Gastrocnemius medialis (tissue), 4 donors: Measurements from ENCODE around the gene SS18L1. TPM values are rescaled to one million over a fixed set of nuclear protein-coding genes. Genes with fewer than 3 reads are reported as not detected.

Source experiments
- ATAC-seq, 2 donors: fragments of 150-250 bp; one replicate each; pipeline ENCODE4 v1.9.1; 2016
- DNase-seq, 2 donors: peaks; one replicate each; pipeline ENCODE4 v3.0.0-alpha.2; 2019
- H3K27ac ChIP-seq, 4 donors: fragments of 200-600 bp; sonication (generic); 1 replicate in 1 of 4; 2 replicates in 3 of 4; pipeline ENCODE4 v1.5.1; 2016 to 2018; ENCODE audit warnings: mild to moderate bottlenecking in 2 of 4, moderate library complexity in 1 of 4
- H3K27me3 ChIP-seq, 3 donors: fragments of 200-600 bp; sonication (generic) in 2 of 3; 1 replicate in 1 of 3; 2 replicates in 2 of 3; pipeline versions ENCODE4 v1.5.1 to v1.6.0; 2016 to 2019; ENCODE audit warnings: mild to moderate bottlenecking in 1 of 3, moderate library complexity in 1 of 3
- H3K36me3 ChIP-seq, 2 donors: fragments of 200-600 bp; sonication (generic) in 1 of 2; one replicate each; pipeline ENCODE4 v1.5.1; 2017 to 2018
- H3K4me1 ChIP-seq, 2 donors: fragments of 200-600 bp; sonication (generic) in 1 of 2; one replicate each; pipeline ENCODE4 v1.5.1; 2016 to 2017; ENCODE audit warnings: mild to moderate bottlenecking in 2 of 2
- H3K4me3 ChIP-seq, 4 donors: fragments of 200-600 bp; sonication (generic) in 3 of 4; 1 replicate in 1 of 4; 2 replicates in 3 of 4; pipeline ENCODE4 v1.5.1; 2016 to 2019; ENCODE audit warnings: mild to moderate bottlenecking in 2 of 4
- H3K9me3 ChIP-seq, 3 donors: fragments of 200-600 bp; sonication (generic) in 2 of 3; 1 replicate in 1 of 3; 2 replicates in 2 of 3; pipeline ENCODE4 v1.5.1; 2016 to 2019
- POLR2A ChIP-seq, 2 donors: fragments of 450-650 bp; IDR thresholded peaks; one replicate each; pipeline ENCODE4 v1.6.1; 2017; ENCODE audit warnings: antibody characterized with exemption in 2 of 2, mild to moderate bottlenecking in 2 of 2, moderate library complexity in 2 of 2
- in situ Hi-C, 4 donors: fragments of 200-750 bp; cut with MboI; loops; one replicate each; pipeline versions ENCODE4 v1.15.0 to v1.8.0; 2017; ENCODE audit warnings: low sequenced_read_pairs in 4 of 4
- intact Hi-C: fragments of 100-400 bp; cut with DNase I; formaldehyde crosslinking; loops from one replicate; pipeline ENCODE4 v1.15.1; 2023; ENCODE audit warnings: low total_unique reads
- total RNA-seq, 4 donors: library from RNA; depleted of rRNA; stranded (reverse); fragments of >200 nt; gene quantifications; one replicate each; pipeline versions ENCODE4 v1.1.0 to v1.2.3, GENCODE V29; 2016
- TF ChIP-seq, protein P1 (sequence below), 5 experiments: fragments of 450-650 bp in 3 of 5; fragments of 200-600 bp in 2 of 5; sonication (generic) in 2 of 5; IDR thresholded peaks in 4 of 5; conservative IDR thresholded peaks in 1 of 5; 1 replicate in 4 of 5; 2 replicates in 1 of 5; pipeline ENCODE4 v1.5.1; 2016 to 2019; ENCODE audit warnings: antibody characterized with exemption in 5 of 5, mild to moderate bottlenecking in 3 of 5, moderate library complexity in 3 of 5

SS18L1 gene
- total RNA-seq, 4 donors from 2014 or later, result 11.5 to 31.8 (median 16.9) TPM

DNA sequence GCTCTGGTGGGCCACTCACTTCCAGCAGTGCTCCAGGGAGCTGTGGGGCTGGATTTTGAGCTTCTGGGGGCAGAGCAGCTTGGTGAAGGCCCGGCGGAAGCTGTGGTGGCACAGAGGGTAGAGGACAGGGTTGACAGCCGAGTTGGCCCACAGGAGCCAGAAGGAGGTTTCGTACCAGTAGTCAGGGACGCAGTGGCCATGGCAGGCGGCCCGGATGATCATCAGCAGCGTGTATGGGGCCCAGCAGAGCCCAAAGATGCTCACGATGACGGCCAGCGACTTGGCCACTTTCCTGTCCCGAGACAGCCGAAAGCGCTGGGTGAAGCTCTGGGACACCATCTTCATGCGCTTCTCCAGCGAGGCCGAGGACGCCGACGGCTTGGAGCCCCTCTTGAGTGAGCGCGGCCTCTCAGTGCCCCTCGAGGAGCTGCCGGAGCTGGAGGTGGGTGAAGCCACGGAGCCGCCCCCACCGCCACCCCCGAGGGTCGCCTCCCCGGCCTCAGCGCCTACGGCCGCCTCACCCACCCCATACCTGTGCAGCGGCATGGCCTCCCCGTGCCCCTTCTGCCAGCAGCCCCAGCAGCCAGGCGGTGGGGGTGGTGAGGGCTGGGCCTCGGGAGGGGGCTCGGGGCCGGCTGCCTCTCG is 72.5 kb downstream of the SS18L1 start:
- Histone ChIP-seq H3K4me3 (no peak overlapping the region), H3K27me3 (peaks cover 60 to 64% (median 63%) of the 10 kb centered on the region in 3 donors), H3K4me1 (peaks cover 4 to 18% of the 10 kb centered on the region in 2 donors), H3K27ac (no peak overlapping the region), H3K36me3 (no peaks in the 10 kb centered on the region), H3K9me3 (no peaks in the 10 kb centered on the region)
- intact Hi-C loops, result no loop called here
- no peak for ATAC-seq
- DNase-seq, result no peak
- TF ChIP-seq, protein P1, sequence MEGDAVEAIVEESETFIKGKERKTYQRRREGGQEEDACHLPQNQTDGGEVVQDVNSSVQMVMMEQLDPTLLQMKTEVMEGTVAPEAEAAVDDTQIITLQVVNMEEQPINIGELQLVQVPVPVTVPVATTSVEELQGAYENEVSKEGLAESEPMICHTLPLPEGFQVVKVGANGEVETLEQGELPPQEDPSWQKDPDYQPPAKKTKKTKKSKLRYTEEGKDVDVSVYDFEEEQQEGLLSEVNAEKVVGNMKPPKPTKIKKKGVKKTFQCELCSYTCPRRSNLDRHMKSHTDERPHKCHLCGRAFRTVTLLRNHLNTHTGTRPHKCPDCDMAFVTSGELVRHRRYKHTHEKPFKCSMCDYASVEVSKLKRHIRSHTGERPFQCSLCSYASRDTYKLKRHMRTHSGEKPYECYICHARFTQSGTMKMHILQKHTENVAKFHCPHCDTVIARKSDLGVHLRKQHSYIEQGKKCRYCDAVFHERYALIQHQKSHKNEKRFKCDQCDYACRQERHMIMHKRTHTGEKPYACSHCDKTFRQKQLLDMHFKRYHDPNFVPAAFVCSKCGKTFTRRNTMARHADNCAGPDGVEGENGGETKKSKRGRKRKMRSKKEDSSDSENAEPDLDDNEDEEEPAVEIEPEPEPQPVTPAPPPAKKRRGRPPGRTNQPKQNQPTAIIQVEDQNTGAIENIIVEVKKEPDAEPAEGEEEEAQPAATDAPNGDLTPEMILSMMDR (IDR thresholded peaks at IDR 0.05 in 4 of 5, conservative IDR thresholded peaks at IDR 0.05 in 1 of 5), result no peak
- in situ Hi-C loops, result no loop called here

DNA sequence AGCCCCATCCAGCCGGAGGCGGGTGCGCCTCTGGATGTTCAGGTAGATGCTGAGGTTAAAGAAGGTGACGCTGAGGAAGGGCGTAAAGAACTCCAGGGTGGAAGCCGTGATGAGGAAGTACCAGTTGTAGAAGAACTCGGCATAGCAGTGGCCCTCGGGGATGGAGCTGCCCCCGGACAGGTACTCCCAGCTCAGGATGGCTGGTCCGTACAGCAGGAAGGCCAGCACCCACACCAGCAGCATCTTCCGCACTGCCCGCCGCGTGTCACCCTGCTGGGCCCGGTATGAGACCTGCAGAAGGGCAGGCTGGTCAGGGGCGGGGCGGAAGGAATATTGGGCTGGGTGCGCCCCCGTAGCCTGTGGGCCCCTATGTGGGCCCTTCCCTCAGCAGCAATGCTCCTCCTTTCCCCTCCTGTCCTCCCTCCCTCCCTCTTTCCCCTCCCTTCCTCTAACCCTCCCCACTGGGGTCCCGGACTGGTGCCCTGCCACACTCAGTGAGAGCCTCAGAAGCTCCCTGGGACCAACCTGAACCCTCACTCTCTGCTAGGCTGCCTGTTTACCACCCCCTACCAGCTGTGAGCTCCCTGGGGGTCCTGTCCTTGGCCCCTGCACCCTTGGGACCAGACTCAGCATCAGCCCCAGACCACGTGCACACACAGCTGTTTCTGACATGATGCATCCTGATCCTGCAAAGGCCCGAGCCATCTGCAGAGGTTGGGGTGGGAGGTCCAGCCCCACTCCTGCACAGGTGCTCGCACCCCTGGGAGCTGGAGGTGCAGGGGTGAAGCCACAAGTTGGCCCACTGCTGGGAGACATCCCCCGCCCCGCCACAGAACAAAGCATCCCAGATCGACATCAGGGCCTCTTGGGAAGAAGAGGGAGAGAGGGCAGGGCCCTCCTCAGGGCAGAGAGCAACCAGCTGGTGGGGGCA is 73.3 kb downstream of the SS18L1 start:
- ATAC-seq (no peak), DNase-seq (no peak)
- Histone ChIP-seq H3K27me3 (peaks cover 64 to 66% (median 65%) of the 10 kb centered on the region in 3 donors), H3K27ac (no peak overlapping the region), H3K36me3 (no peaks in the 10 kb centered on the region), H3K4me3 (no peak overlapping the region), H3K9me3 (no peaks in the 10 kb centered on the region), H3K4me1 (peaks cover 4 to 18% of the 10 kb centered on the region in 2 donors)
- intact Hi-C loops (no loop called here), in situ Hi-C loops (no loop called here)
- no peak for TF ChIP-seq POLR2A (IDR thresholded peaks at IDR 0.05)
- TF ChIP-seq, protein P1 (IDR thresholded peaks at IDR 0.05 in 4 of 5, conservative IDR thresholded peaks at IDR 0.05 in 1 of 5), result no peak

DNA sequence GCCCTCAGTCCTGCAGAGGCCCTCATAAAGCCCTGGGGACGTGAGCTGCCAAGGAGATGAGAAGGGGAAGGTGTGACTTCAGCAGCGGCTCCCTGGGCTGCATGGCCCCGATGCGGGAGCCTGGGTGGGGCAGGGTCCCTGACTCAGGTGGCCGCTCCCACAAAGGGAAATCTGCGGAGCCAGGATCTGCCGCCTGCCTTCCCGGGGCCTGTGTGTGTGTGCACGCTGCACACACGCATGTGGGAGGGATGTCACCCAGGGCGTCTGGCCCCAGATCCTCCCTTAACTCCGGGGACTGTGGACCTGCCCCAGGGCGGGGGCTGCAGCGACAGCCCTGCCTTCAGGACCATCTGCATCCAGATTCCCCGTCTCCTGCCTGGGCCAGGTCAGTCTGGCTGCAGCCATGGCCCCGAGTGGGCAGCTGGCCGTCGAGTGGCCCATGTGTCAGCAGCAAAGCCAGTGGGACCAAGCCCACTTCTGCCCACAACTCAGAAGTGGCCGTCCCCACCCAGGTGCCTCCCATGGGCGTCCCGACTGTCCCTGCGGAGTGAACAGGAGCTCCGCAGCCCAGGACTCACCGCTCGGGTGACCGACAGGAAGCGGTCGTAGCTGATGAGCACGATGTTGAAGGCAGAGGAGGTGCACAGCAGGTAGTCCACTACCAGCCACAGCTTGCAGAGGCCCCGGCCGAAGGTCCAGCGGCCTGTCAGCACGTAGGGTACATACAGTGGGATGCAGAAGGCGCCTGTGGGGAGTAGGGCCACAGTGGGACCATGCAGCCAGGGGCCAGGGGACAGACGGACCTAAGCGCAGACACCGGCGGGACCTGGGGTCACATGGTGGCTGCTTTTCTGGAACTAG is 74.6 kb downstream of the SS18L1 start:
- no peaks in the 10 kb centered on the region for H3K9me3 ChIP-seq
- peaks cover 68 to 78% (median 72%) of the 10 kb centered on the region in 3 donors for H3K27me3 ChIP-seq
- DNase-seq (no peak), ATAC-seq (no peak)
- H3K27ac ChIP-seq, result no peak overlapping the region
- intact Hi-C loops, result no loop called here
- TF ChIP-seq, protein P1 (IDR thresholded peaks at IDR 0.05 in 4 of 5, conservative IDR thresholded peaks at IDR 0.05 in 1 of 5), result no peak
- no peak for TF ChIP-seq POLR2A (IDR thresholded peaks at IDR 0.05)
- in situ Hi-C loops, result no loop called here
- no peak overlapping the region for H3K4me3 ChIP-seq
- H3K4me1 ChIP-seq, result peaks cover 4 to 18% of the 10 kb centered on the region in 2 donors
- H3K36me3 ChIP-seq, result no peaks in the 10 kb centered on the region

DNA sequence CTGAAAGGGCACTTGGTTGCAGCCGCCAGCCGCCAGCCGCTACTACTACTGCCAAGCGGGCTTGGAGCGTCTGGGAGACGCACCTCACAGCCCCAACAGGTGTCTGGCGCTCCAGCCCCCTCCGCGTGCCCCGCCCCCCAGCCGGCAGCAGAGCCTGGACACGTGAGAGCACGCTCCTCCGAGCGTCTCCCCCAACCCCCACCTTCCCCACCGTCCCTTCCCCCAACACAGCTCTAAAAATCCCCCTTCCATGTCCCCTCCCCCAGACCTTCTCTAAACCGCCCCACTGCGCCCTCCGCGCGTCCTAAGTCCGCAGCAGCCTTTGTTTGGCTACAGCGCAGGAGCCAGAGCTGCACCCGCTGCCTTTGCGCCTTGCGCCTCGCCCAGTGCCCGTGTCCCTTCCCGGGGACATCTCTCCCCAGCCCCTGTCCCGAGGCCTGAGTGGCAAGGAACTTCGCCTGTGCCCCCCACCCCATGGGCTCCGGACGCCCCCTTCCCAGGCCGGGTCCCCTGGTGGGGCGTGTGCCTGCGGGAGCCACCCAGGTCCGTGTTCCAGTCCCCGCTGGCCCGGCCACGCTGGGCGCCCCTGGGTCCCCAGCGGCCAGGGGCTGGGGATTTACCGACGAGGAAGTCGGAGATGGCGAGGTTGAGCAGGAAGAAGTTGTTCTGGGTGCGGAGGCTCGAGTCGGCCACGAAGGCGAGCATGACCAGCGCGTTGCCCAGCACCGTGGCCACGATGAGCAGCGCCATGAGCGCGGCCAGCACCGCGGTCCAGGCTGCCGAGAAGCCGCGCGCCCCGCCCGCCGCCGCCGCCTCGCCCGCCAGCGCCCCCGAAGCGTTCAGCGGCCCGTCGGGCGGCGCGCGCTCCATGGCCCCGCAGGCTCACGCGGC is 75.8 kb downstream of the SS18L1 start:
- Histone ChIP-seq H3K27me3 (peaks cover 65 to 72% (median 66%) of the 10 kb centered on the region in 3 donors), H3K27ac (no peak overlapping the region), H3K36me3 (no peaks in the 10 kb centered on the region), H3K4me3 (peak overlapping the region in 3 of 4 donors; percentile 17 to 32 (median 31)), H3K4me1 (peaks cover 4 to 18% of the 10 kb centered on the region in 2 donors), H3K9me3 (no peaks in the 10 kb centered on the region)
- ATAC-seq (peak; percentile 28 to 33), DNase-seq (no peak)
- intact Hi-C loops (no loop called here), in situ Hi-C loops (no loop called here)
- TF ChIP-seq, protein P1 (IDR thresholded peaks at IDR 0.05 in 4 of 5, conservative IDR thresholded peaks at IDR 0.05 in 1 of 5), result no peak
- no peak for TF ChIP-seq POLR2A (IDR thresholded peaks at IDR 0.05)
